DOHH2 (cell line): ENCODE measurements around the gene GAS2.

ENCODE experiments used
- H3F3A ChIP-seq: fragments of 200-600 bp; sonication (generic), shearing (Covaris generic); 2 replicates; pipeline ENCODE4 v1.6.0; 2016; ENCODE audit warnings: antibody characterized with exemption, mild to moderate bottlenecking; ENCODE audit not compliant: control insufficient read depth, insufficient read depth
- H3K27ac ChIP-seq: fragments of 200-600 bp; sonication (generic); 2 replicates; pipeline ENCODE4 v1.5.1; 2014; ENCODE audit warnings: low read depth, mild to moderate bottlenecking, low read length, moderate library complexity
- H3K27me3 ChIP-seq: fragments of 200-600 bp; sonication (generic); 2 replicates; pipeline ENCODE4 v1.6.1; 2014; ENCODE audit warnings: mild to moderate bottlenecking, low read length, mixed read lengths; ENCODE audit not compliant: control insufficient read depth
- H3K36me3 ChIP-seq: fragments of 200-600 bp; sonication (generic); 2 replicates; pipeline ENCODE4 v1.6.1; 2014; ENCODE audit warnings: mild to moderate bottlenecking, low read length, moderate library complexity, mixed read lengths; ENCODE audit not compliant: control insufficient read depth
- H3K4me1 ChIP-seq: fragments of 200-600 bp; sonication (generic); 2 replicates; pipeline ENCODE4 v1.6.1; 2014; ENCODE audit warnings: mild to moderate bottlenecking, low read length, mixed read lengths; ENCODE audit not compliant: control insufficient read depth
- H3K4me2 ChIP-seq: fragments of 200-600 bp; sonication (generic); 2 replicates; pipeline ENCODE4 v1.6.0; 2014; ENCODE audit warnings: mild to moderate bottlenecking, low read length, moderate library complexity
- H3K4me3 ChIP-seq: fragments of 200-600 bp; sonication (generic); 2 replicates; pipeline ENCODE4 v1.5.1; 2014; ENCODE audit warnings: mild to moderate bottlenecking, low read length, mixed read lengths
- H3K79me2 ChIP-seq: fragments of 200-600 bp; sonication (generic); 2 replicates; pipeline ENCODE4 v1.6.1; 2014; ENCODE audit warnings: mild to moderate bottlenecking, low read length, mixed read lengths; ENCODE audit not compliant: control insufficient read depth
- H3K9me2 ChIP-seq: fragments of 200-600 bp; sonication (generic); replicated peaks from 2 replicates; pipeline ENCODE4 v1.6.1; 2014; ENCODE audit warnings: mild to moderate bottlenecking, low read length, mixed read lengths; ENCODE audit not compliant: control insufficient read depth
- H3K9me3 ChIP-seq: fragments of 200-600 bp; sonication (generic); 2 replicates; pipeline ENCODE4 v1.6.1; 2014; ENCODE audit warnings: antibody characterized with exemption, low read length, mixed read lengths; ENCODE audit not compliant: control insufficient read depth, insufficient read depth
- H4K20me1 ChIP-seq: fragments of 200-600 bp; sonication (generic); 2 replicates; pipeline ENCODE4 v1.6.0; 2014; ENCODE audit warnings: low read depth, mild to moderate bottlenecking, antibody characterized with exemption, low read length, moderate library complexity; ENCODE audit not compliant: control insufficient read depth, insufficient read depth
- EZH2phosphoT487 ChIP-seq: fragments of 200-600 bp; sonication (generic); IDR thresholded peaks from 2 replicates; pipeline ENCODE4 v1.6.1; 2017; ENCODE audit warnings: borderline replicate concordance, mild to moderate bottlenecking, antibody characterized with exemption, low read length, moderate library complexity, mixed read lengths
- TF ChIP-seq, protein P1 (sequence below): fragments of 200-600 bp; sonication (generic); IDR thresholded peaks from one replicate; pipeline ENCODE4 v1.5.1; 2014; ENCODE audit warnings: antibody characterized with exemption, mild to moderate bottlenecking, low read depth, low read length; ENCODE audit not compliant: poor library complexity, severe bottlenecking

GAS2 gene

DNA sequence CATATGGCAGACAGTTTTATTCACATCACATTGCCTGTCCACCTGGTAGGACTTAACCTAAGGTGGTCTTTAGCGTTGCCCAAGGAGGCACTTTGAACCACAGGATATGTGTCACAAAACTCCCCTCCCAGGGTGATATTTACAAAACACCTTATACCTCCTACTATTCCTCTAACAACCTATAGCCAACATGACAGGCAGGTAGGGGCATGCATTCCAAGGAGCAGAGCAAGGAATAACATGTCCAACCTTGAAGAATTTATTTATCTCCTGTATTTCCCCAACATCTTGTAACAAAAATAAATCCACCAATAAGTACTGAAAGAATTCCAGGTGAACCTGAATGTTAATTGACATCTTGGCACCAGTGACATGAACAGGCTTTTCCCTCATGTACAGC, 102.7 kb downstream of the GAS2 start:
- no peaks in the 10 kb centered on the region for H3K36me3 ChIP-seq
- H3K79me2 ChIP-seq: no peaks in the 10 kb centered on the region
- TF ChIP-seq EZH2phosphoT487: no peak
- TF ChIP-seq, protein P1, sequence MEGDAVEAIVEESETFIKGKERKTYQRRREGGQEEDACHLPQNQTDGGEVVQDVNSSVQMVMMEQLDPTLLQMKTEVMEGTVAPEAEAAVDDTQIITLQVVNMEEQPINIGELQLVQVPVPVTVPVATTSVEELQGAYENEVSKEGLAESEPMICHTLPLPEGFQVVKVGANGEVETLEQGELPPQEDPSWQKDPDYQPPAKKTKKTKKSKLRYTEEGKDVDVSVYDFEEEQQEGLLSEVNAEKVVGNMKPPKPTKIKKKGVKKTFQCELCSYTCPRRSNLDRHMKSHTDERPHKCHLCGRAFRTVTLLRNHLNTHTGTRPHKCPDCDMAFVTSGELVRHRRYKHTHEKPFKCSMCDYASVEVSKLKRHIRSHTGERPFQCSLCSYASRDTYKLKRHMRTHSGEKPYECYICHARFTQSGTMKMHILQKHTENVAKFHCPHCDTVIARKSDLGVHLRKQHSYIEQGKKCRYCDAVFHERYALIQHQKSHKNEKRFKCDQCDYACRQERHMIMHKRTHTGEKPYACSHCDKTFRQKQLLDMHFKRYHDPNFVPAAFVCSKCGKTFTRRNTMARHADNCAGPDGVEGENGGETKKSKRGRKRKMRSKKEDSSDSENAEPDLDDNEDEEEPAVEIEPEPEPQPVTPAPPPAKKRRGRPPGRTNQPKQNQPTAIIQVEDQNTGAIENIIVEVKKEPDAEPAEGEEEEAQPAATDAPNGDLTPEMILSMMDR: no peak
- no peaks in the 10 kb centered on the region for H4K20me1 ChIP-seq
- H3F3A ChIP-seq: no peaks in the 10 kb centered on the region
- H3K9me3 ChIP-seq: no peaks in the 10 kb centered on the region
- no peak overlapping the region for H3K27ac ChIP-seq
- no peak overlapping the region for H3K4me3 ChIP-seq
- no peaks in the 10 kb centered on the region for H3K9me2 ChIP-seq
- H3K4me2 ChIP-seq: no peak overlapping the region
- H3K4me1 ChIP-seq: no peaks in the 10 kb centered on the region
- no peaks in the 10 kb centered on the region; the same call in 1 of the 2 replicates for H3K27me3 ChIP-seq

DNA sequence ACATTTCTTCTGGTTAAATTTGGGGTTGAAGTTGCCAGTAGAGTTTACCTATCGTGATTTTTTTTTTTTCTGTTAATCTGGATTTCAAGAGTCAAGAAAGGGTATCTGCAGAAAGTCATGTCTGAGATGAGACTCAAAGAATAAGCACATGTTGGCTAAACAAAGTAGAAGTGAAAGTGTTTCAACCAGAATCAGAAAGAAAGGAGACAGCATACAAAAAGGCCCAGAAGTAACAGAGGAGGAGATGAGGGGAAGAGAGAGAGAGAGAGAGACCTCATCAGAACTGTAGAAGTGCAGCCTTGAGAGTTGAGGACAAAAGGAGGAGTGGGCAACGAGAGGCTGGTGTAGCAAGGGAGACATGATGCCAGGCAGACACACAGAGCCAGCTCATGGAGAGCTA, 108.3 kb downstream of the GAS2 start:
- H3K4me2 ChIP-seq: no peak overlapping the region

DNA sequence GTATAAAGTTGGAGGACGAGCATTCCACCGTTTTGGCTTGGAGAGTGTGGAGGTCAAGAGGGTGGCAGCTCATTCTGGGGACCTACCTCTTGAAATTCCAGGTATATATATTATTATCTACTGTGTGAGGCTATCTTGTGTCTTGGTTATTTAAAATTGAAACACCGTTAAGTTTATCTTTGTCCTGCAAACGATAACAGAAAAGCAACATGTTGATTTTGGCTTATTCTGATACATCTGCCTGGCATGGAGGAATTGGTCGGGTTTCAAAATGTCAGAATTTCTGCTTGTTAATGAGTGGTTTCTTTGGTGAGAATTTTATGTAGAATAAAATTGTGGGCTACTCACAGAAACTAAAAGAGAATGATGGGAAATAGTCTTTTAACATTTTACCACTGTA, 108.8 kb downstream of the GAS2 start:
- Histone ChIP-seq H3K9me3 (no peaks in the 10 kb centered on the region; the same call in 1 of the 2 replicates), H4K20me1 (no peaks in the 10 kb centered on the region), H3F3A (no peaks in the 10 kb centered on the region), H3K79me2 (no peaks in the 10 kb centered on the region), H3K27ac (no peak overlapping the region), H3K9me2 (no peaks in the 10 kb centered on the region), H3K4me3 (no peak overlapping the region), H3K4me1 (no peaks in the 10 kb centered on the region), H3K27me3 (peaks cover 4% of the 10 kb centered on the region), H3K36me3 (no peaks in the 10 kb centered on the region), H3K4me2 (no peak overlapping the region)
- no peak for TF ChIP-seq EZH2phosphoT487
- TF ChIP-seq, protein P1: no peak

More for the DNA sequence above, 108.3 kb downstream of the GAS2 start:
- no peaks in the 10 kb centered on the region for H3K36me3 ChIP-seq
- H3K4me1 ChIP-seq: no peaks in the 10 kb centered on the region
- no peaks in the 10 kb centered on the region for H3K79me2 ChIP-seq
- no peak overlapping the region for H3K4me3 ChIP-seq
- H3K9me2 ChIP-seq: no peaks in the 10 kb centered on the region
- TF ChIP-seq EZH2phosphoT487: no peak
- TF ChIP-seq, protein P1: no peak
- H3K9me3 ChIP-seq: no peaks in the 10 kb centered on the region; the same call in 1 of the 2 replicates
- H3F3A ChIP-seq: no peaks in the 10 kb centered on the region
- peaks cover 4% of the 10 kb centered on the region for H3K27me3 ChIP-seq
- no peaks in the 10 kb centered on the region for H4K20me1 ChIP-seq
- no peak overlapping the region for H3K27ac ChIP-seq

DNA sequence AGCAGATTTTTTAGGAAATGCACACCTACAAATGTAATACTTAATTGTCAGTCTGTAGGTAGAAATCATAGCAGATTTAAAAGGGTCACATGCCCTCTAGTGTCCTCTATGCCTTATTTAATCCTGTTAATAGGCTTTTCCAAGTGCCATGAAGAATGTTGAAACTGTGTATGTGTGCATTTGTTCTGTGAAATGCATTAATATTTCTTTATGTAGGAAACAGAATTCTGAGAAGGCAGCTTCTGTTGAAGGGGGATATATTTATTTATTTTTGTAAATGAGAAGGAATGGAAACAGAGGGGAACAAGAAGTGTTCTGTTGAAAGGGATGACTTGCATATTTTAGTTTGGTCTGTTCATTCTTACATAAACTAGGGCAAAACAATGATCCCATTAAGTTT, 112.2 kb downstream of the GAS2 start:
- TF ChIP-seq EZH2phosphoT487: no peak
- Histone ChIP-seq H3K9me2 (no peaks in the 10 kb centered on the region), H3K9me3 (no peaks in the 10 kb centered on the region; the same call in 1 of the 2 replicates), H3K4me1 (peaks cover 11% of the 10 kb centered on the region), H3F3A (no peaks in the 10 kb centered on the region), H3K79me2 (no peaks in the 10 kb centered on the region), H3K4me3 (no peak overlapping the region), H3K27me3 (peaks cover 4% of the 10 kb centered on the region), H3K4me2 (no peak overlapping the region), H4K20me1 (no peaks in the 10 kb centered on the region), H3K27ac (no peak overlapping the region), H3K36me3 (no peaks in the 10 kb centered on the region)
